RCC 7860 (cell line): ENCODE results near the gene TENM4.
A peak's percentile ranks its signal among the peaks of the same experiment; 100 is the strongest.

Experiments
- DNase-seq: peaks from one replicate; pipeline ENCODE4 v3.0.0-alpha.2; 2015; ENCODE audit warnings: low spot score
- FAIRE-seq: peaks from 2 replicates; lab custom pipeline; 2012; peaks lifted over from hg19 to GRCh38; lab: Jason Lieb, UNC

TENM4 gene

DNA sequence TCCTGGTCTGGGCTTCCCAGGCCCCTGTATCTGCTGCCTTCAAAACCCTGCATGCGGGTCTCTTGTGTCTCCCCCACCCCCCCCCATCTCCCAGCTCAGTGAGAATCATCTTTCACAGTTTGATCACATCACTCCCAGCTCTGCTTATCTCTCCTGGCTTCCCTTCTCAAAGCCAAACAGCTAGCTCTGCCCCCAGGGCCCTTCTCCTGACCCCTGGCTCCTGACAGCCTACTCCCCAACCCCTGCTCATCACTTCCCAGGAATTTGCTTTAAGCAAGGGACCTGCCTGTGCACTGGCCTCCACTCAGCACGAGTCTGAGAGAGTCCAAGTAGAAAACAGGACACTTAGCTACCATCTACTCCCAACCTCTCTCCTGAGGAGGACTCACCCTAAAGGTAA is 342.7 kb downstream of the TENM4 start:
- DNase-seq (no peak), FAIRE-seq (no peak)

DNA sequence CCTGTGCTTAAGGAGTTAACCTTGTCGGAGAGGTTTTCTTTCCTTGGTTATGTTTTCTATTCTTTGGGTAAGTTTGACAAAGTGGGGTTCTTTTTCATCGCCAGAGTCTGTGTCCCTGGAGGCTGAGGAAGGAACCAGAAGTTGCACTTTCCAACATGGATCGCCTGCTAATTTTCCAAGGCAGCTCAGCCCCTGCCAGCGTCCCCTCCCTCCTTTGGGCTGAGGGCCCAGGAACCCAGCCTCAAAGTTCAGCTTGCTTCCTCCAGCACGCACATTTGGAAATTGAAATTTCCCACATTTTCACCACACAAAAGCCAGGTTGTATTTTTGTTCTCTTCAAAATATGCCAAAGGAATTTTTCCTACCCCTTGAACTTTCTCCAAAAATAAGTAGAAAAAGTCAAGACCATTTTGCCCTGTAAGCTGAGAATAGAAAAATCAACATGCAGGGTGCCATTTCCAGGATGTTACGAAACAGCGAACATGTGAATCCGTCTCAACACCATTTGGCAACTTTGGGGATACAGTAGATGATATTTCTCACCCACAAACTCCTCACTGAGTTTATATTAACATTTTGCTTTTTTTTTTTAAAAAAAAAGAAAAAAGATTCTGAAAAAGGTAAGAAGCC is 343.5 kb downstream of the TENM4 start:
- DNase-seq: no peak
- no peak for FAIRE-seq

DNA sequence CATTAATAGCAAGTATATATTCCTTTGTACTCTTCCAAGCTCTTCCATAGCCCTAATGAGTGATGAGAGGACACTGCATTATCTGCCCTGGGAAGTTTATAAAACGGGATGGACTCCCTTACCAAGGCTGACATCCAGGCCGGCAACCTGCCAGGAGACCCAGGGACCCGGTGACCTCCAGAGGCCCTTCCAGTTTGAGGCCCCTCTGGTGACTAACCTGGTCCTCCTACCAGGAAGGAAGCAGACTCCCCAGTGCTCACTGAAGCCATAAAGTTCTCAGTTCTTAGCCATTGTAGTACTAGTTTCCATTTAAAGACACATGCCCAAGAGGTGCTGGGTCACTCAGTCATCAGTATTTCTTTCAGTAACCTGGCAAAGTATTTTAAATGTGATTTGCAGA is 345.4 kb downstream of the TENM4 start:
- DNase-seq (no peak), FAIRE-seq (no peak)

DNA sequence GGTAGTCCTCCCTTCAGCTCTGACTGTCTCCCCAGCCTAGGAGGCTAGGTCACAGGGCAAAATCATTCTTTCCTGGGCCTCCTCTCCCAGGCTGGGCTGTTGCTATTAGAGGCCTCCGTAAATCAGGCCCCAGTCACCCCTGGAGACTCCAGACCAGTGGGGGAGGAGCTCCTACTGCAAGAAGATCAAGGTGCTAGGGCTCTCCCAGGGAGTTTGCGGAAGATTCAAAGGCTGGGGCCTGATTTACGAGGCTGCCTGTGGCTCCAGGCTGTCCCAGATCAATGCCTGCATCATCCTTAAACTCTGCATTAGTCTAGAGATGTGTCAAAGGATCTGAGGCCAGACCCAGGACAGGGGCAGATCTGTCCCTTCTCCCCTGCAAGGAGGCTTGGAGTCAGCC is 346.2 kb downstream of the TENM4 start:
- DNase-seq (no peak), FAIRE-seq (no peak)

DNA sequence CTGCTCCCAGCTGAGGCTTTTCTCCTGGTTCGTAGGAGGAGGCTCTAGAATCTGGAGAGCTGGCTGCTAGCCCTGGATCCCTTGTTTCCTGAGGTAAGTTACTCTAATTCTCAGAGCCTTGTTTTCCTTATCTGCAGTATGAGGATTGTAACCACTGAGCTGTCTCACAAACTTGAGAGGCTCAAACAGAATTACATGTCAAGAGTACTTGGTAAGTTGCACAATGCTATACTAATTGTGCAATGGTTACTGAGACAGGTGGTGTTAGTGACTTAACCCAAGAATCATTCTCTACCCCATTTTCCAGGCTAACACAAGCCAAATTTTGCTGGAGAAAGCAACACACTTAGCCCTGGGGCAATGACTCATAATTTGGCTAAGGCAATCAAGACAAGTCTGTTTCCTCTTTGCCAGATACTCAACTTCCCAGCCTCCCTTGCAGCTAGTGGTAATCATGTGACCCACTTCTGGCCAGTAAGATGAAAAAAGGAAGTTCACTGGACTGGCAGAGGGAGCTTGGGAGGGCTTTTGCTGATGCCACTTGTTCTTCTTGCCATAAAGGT is 348.0 kb downstream of the TENM4 start:
- DNase-seq: peak; percentile 31

DNA sequence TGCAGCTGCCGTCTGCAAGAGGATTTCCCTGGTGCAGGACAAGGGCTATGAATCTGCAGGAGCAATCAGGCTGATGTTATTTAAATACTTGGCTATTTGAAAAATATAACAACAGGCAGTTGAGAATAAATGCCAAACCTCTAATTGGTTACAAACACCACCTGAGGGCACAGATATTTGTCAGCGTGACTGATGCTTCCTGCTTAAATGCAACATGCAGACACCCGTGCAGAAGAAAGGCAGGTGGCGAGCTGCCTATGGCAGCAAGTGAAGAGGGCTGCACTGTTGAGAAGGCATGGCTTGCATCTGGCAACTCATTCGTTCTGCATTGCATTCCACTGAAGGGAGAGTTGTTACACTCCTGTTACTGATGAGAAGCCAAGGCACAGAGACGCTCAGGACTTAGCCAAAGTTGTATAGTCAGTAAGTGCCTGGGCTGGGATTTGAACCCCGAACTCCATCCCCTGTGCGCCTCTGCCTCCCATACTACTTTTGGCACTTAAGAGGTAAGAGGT is 350.6 kb downstream of the TENM4 start:
- DNase-seq (no peak), FAIRE-seq (no peak)

More for the DNA sequence above, 348.0 kb downstream of the TENM4 start:
- FAIRE-seq: no peak

DNA sequence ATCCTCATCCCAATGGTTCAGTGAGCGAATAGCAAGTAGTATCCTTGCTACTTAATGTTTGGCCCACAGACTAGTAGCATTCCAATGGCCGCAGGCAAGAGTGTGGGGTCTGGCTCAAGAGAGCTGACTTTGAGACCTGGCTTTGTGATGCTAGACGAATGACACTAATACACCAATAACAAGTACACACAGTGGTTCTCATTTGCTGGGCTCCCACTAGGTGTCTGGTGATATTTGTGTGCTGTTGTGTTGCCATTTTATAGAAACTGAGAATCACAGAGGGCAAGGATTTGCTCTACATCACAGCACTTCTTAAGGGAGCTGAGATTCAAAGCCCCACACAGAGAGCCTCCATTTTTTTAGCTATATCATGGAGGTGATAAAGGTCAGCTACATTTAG is 351.2 kb downstream of the TENM4 start:
- FAIRE-seq (no peak), DNase-seq (no peak)

DNA sequence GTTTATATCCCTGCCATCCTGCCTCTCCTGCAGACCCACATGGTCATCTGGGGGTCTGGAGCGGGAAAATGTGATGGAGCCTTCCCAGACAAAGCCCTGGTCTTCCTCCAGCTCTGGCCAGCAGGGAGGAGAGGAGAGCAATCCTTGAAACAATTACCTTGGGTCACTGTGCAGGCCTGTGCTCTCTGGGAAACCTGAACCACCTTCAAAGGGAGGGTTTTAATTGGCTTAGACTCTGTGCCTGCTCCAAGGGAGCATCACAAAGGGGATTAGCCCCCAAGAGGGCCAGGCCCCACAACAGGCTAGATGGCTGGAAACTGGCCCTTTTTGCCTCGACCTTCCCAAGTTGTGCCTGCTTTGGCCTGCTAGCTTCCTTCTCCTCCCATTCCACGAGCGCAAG is 351.9 kb downstream of the TENM4 start:
- FAIRE-seq (no peak), DNase-seq (no peak)

DNA sequence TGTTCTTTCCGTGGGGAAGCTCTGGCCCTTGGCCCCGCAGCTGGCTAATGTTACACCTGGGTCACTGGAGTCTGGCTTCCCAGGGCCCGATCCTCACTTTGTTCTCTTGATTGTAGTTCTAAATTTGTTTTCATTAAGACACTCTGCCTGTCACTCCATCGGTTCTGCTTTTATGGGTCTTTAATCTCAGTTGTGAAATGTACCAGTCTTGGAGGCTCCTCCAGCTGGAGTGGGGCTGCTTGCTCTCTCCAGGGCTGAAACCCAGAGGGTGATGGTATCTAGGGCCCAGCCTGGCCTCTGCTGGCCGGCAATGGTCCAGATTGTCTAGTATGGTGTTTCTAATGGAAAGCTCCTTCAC is 352.9 kb downstream of the TENM4 start:
- DNase-seq: no peak
- FAIRE-seq: no peak

DNA sequence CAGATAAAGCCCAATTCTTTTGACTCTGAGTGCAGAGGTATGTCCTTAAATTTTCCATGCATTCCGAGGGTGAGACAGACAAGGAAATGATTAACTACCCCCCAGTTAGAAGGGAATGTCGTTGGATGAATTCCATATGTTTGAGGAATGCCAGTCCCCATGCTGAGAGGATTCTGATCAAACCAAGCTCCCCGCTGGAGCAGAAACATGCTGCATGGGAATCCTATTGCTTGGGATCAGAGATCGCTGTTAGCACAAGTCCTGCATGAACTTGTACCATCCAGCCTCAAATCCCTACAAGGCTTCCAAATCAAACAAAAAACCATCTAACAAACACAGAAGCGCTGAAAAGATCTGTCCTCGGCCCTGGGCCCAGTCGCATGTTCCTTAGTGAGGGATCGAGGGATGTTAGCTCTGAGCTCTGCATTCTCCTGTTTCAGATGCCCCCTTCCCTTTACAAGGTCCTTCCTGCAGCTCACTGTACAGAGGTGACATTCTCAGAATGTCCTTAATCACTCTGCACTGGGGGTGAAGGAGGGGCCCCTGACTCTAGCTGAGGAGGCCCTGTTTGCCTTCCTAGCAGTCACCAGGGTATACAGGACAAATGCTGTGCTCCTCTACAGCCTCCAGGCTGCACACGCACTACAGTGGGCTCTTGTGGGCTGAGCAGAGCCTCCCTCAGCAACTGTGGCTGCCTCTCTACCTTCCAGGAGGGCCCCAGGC is 353.4 kb downstream of the TENM4 start:
- FAIRE-seq (peak; percentile 94), DNase-seq (peak; percentile 89)

DNA sequence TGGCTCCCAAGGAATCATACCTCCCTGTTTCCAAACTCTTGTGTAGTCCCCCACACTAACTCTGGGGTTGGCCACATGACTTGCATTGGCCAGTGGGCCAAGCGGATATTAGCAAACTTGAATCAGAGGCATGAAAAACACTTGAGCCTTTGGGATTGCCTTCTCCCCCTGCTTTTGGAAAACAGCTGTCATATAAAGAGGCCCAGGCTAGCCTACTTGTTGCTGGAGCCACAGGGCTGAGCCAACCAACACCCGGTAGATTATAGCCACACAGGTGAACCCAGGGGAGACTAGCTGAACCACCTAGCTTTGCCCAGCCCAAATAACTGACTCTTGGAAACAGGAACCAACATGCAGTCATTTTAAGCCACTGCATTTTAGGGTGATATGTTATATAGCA is 354.8 kb downstream of the TENM4 start:
- FAIRE-seq: no peak
- no peak for DNase-seq

DNA sequence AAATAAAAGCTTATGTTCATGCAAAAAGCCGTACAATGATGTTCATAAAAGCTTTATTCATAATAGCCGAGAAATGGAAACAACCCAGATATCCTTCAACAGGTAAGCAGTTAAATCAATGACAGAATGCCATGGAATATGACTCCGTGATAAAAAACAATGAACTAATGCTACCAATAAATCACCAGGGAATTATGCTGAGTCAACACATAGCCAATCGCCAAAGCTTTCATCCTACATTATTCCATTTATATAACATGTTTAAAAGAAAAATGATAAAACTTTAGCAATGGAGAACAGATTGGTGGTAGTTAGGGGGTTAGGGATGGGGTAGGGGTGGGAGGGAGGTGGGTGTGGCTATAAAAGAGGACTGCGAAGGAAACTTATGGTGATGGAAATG is 356.4 kb downstream of the TENM4 start:
- DNase-seq (no peak), FAIRE-seq (no peak)

DNA sequence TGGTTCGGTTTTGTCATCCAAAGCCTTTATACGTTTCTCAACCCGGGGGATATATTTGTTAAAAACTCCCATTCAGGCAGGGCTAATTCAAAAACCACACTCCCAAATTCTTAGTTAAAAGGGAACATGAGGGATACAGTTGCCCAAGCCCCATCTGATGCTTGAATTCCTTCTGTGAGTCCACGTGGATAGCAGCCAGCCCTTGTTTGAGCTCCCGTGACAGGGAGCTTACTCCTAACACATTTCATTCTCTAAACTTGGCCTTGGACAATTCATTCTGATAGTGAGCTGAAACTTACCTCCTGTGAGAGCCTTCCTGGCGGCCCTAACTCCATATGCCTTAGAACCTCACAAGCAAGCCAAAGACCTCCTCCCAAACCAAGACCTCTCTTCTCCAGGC is 357.5 kb downstream of the TENM4 start:
- DNase-seq: no peak
- no peak for FAIRE-seq

DNA sequence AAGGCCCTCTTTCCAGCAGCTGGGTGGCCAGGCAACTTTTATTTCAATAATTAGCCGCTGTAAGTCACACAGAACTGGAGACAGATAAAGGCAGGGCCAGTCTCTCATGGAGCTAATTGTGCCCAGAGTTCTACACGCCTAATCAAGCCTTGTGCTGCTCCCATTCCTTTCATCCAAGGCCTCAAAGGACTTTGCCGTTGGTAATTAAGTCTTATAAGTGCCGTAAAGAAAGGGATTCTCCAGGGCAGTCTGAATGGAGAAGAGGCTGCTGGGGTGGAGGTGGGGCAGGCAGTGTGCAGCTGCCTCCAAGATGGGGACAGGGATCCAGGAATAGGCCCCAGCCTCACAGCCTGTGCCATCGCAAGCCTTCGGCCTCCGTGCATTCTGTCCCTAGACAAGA is 357.9 kb downstream of the TENM4 start:
- no peak for FAIRE-seq

DNA sequence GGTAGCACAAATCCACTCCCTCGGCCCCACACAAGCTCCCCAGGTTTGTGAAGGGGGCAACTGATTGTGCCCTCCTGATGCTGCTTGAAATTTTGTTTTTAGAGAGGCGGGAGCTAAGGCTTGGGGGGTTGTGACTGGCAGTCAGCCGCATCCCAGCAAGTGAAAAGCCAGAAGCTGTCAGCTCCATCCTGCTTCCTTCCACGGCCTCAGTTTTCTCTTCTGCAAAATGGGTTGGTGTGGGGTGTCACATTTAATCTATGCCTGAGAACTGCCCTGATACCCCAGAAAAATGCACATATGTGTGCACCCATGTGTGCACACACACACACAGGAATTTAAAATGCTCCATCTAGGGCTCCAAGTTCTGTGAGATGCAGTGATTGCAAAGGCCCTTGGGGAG is 358.6 kb downstream of the TENM4 start:
- FAIRE-seq: no peak

More for the DNA sequence above, 357.9 kb downstream of the TENM4 start:
- DNase-seq: no peak

DNA sequence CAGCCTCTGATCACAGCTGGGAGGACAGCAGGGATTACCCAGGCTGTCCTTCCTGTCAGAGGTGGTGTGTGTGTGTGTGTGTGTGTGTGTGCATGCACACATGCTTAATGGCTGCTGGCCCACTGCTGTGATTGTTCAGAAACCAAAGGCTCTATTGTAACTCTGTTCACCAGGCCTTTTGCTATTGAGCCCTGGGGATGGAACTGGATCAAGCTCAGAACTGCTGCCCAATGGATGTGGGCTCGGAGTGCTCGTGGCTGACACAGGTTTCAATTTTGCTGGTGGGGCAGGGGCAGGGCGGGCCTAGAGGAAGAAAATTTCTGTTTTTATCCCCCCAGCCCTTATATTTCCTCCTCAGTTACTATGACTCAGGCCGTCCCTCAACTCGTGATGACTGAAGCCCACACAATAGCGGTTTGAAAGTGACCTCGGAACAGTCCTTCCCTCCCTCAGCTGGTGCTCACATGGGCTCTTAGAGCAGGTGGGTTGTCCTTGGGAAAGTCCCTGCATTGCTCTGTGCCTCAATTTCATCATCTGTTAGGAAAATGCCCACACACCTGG is 359.3 kb downstream of the TENM4 start:
- DNase-seq (peak; percentile 81), FAIRE-seq (peak; percentile 80)

More for the DNA sequence above, 358.6 kb downstream of the TENM4 start:
- no peak for DNase-seq

DNA sequence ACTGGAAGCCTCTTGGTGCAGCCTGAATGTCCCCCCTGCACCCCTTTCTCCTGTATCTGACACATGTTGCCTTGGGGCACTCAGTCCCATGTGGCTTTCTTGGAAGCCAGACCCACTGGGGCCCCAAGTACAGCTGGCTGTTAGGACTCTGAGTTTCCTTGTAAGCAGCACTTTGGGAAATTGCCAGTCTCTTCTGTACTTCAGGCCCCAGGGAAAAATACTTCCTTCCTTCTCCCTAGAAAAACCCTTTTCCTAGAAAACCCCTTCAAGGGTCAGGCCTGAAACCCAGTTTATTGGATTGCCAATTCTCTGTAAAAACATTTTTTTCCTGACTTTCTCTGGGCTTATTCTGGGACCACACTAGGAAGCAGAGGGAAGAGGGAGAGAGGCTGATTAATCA is 360.3 kb downstream of the TENM4 start:
- FAIRE-seq (no peak), DNase-seq (no peak)

DNA sequence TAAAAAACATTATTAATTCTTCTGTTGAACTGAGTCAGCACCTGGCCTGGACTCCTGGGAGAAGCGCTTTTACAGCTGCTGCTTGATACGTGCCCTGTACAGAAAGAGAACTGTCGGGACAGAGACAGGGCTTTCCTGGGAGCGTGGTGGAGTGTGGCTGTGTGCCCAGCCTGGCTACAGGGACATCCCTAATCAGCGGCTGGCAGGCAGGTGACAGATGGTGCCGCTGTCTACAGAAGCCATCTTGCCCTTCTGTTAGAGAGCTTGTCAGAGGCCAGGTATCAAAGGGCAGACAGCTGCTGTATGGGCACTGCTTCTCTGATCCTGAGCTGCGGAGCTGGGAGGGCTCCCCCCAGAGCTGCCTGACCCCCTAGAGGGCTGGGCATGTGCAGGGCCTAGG is 361.8 kb downstream of the TENM4 start:
- no peak for FAIRE-seq
- no peak for DNase-seq

DNA sequence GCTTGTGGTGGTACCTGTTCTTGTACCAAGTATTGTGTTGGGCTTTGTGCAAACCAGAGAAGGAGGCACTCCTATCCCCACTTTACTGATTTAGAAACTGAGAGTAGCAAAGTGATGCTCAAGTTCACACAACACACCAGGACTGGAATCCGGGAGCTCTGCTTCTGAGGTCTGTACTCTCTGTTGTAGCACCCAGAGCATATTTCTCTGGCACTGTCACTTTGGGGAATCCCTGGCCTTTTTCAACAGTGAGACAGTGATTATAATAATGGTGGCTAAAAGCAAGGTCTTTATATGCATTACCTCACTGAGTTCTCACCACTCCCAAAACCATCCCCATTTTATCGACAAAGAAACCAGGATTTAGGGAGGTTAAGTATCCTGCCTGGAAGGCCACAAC is 362.4 kb downstream of the TENM4 start:
- DNase-seq (no peak), FAIRE-seq (no peak)

DNA sequence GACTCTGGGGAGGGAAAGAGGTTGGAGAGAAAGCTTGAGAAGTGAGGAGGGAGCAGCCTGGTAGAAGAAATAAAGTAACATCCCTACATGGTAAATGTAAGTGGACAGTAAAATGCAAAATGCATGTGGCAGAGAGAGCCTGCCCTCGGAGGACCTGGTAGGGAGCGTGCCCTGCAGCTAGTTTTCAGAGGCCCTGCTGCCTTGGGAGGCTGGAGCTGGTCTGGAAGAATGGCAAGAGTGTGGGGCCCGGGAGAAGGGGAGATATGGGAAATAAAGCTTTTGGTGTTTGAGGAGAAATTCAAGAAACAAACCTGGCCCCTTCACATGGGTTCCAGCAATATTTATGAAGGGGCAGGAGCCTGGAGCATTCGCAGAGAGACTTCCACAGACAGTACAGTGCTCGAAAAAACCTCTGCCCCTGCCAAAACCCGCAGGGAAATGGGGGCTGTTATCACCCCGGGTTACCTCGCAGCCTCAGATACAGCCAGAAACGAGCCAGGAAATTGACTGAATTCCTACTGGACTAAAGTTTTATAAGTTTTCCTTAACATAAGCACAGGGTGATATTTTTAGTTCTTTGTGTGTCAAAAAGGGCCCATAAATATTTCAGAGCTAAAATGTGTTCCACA is 363.0 kb downstream of the TENM4 start:
- no peak for FAIRE-seq

DNA sequence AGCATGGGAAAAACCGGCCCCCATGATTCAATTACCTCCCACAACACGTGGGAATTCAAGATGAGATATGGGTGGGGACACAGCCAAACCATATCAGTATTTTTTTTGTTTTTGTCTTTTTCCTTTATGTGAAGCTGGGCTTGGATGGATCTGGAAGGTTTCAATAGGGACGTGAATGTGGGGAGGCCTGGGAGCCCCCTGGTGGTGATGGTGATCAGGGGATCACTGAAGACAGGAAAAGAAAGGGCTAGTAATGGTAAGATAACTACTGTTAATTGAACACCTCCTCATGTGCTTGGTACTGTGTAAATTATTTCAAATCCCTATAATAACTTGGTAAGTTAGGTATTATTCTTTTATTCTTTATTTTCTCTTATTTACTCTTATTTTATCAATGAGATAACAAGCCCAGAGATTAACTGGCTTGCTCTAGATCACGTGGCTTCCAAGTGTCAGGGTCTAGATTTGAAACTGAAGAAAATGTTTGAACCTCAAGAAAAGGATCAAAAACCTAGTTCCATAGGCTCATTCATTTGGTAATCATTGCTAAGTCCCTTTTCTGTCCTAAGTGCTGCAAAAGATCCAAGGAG is 364.2 kb downstream of the TENM4 start:
- DNase-seq (no peak), FAIRE-seq (no peak)

More for the DNA sequence above, 363.0 kb downstream of the TENM4 start:
- DNase-seq: no peak
